GM19193 (cell line): ENCODE data around the gene MYOM3.

Source experiments
- POLR2A ChIP-seq: IDR thresholded peaks from 4 replicates; pipeline ENCODE4 v1.6.1; 2011; ENCODE audit not compliant: insufficient read depth, insufficient read length; ENCODE audit errors: extremely low read depth

The MYOM3 gene

DNA sequence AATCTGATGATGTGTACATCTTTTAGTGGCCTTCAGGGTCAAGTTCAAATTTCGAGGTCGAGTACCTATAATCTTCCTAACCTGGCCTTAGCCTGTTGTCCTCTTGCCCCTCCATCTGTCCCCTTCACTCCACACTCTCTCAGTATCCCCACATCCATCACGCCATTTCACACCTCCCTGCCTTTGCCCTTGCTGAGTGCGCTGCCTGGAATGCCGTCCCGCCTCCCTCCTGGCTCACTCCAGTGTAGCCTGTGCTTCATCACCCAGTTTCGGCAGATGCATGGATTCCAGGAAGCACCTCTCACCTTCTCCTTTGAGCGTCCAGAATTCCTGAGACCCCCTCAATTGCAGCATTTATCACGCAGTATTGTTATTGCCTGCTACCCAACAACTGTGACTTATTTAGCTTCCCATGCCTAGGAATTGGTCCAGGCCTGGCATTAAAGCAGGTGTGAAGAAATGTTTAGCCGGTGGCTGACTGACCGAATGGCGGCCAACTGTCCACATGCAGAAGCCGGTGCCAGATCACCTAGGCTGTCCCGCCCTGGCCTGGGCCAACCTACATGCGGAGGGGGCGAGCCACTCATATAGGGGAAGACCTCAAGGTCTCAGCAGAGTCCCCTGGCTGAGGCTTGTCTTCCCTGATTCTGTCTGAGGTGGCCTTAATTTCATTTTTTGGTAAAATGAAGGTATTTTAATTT, 34.5 kb downstream of the MYOM3 start:
- TF ChIP-seq POLR2A = no peak

DNA sequence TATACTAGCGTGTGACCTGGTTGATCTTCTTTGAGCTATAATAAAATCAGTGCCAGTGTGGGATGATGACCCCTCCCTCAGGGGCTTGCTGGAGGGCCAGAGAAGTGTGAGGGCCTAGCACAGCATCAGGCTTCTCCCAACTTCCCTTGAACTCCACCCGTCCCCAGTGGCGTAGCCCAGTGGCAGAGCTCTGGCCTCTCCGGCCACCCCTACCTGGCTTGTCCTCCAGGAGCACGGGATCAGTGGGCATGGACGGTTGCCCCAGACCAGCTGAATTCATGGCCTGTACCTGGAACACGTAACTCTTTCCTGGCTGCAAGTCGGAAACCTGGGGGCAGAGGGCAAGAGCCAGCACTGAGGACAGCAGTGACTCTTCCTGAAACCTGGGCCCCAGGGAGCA, 36.0 kb downstream of the MYOM3 start:
- TF ChIP-seq POLR2A = no peak

DNA sequence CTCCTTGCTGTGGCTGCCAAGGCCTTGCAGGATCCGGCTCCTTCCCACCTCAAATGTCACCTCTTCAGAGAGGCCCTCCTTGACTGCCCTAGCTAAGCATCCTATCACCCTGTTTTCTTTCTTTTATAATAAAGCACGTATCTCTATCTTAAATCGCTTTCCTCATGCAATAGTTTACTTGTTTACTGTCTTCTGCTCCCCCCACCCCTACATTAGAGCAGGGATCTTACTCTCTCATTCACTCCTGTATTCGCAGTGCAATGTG, 36.4 kb downstream of the MYOM3 start:
- TF ChIP-seq POLR2A = no peak

DNA sequence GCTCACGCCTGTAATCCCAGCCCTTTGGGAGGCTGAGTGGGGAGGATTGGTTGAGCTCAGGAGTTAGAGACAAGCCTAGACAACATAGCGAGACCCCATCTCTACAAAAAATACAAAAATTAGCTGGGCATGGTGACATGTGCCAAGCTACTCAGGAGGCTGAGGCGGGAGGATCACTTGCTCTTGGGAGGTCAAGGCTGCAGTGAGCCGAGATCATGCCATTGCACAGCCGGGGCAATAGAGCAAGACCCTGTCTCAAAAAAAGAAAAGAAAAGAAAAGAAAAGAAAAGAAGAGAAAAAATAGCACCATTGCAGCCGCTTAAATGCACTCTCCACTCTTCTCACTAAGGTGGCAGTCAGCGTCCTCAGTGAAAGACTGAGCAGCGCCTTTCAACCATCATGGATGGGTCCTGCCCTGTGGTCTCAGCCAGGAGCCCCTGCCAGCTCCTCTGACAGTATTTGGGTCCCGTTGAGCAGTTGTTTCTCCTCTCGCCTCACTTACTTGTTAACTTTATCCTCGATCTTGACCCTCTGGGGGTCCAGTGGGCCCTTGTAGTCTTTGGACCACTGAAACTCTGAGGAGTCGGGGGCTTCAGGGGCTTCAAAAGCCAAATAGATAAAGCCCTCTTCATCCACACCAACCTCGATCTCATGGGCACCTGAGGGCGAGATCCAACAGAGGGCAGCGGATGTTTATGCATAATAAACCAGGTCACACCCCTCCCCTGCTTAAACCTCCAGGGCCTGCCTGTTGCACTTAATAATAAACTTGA, 36.9 kb downstream of the MYOM3 start:
- no peak for TF ChIP-seq POLR2A

DNA sequence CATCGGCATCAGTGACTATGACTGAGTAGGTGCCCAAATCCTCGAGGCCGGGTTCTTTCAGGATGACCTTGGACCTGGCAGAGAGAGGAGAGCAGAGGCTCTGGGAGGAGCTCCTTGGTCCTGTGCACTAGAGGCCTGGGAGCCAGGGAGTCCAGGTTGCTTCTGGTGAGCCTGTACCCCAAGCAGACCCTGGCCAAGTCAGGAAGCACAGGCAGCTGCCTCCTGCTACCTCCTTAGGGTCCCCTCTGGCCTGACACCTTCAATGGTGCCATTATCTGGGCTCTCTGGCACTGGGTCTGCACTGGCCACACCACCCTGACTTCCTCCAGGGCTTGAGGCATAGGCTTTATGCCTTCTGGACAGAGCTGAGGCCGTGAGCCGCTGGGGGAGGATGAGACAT, 37.7 kb downstream of the MYOM3 start:
- TF ChIP-seq POLR2A = no peak

DNA sequence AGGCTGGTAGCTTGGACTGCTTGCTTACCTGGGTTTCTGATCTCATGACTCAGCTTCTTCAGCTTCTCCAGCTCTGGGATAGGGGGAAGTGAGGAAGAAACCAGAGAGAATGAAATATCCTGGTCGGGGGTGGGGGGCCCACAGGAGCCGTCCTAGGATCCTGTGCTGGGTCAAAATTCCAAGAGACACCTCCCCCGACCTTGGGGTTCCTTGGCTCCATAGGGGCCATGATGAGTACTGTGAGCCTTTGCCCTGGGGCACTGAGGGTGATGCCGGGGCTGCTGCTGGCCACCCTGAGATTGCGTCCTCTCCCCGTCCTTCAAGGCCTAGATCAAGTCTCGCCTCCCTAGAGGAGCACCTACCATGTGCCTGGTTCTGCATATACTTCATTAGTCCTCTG, 40.0 kb downstream of the MYOM3 start:
- TF ChIP-seq POLR2A = no peak

DNA sequence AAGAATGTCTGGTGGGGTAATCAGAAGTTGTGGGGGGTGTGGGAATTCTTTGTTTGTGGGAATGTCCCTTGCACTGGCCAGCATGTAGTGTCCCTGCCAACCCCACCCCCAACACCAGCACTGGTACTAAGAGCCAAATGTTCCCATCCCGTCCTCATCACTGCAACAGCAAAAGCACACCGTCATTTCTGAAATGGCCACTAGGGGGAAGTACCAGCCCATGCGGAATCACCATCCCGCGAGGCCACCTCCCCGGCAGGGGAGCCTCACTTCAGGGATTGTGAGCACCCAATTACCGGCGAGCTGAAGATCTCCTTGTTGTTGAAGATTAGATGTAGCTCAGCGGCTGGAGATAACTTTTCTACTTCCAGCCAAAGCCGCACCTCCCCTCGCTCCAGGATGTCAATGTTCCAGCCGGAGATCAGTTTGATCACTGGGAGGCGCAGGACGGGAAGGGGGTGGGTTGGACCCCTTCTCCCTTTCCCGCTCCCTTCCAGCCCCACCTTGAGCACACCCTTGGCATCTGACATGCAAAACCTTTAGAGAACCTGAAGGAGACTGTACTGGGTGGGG, 41.0 kb downstream of the MYOM3 start:
- TF ChIP-seq POLR2A = no peak

DNA sequence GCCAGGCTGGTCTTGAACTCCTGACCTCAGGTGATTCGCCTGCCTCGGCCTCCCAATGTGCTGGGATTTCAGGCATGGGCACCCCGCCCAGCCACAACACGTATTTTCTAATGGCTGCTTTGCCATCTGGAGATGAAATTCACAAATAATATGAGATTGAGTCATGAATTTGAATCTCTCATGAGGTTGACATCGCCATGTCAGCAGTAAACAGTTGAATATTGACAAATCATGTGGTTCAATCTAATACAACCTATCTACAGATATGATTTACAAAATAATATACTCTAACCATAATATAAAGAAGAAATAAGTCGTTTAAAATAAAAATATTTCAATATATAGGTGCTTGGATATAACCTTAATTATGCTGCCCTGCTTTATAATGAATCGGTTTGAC, 42.1 kb downstream of the MYOM3 start:
- TF ChIP-seq POLR2A = no peak

DNA sequence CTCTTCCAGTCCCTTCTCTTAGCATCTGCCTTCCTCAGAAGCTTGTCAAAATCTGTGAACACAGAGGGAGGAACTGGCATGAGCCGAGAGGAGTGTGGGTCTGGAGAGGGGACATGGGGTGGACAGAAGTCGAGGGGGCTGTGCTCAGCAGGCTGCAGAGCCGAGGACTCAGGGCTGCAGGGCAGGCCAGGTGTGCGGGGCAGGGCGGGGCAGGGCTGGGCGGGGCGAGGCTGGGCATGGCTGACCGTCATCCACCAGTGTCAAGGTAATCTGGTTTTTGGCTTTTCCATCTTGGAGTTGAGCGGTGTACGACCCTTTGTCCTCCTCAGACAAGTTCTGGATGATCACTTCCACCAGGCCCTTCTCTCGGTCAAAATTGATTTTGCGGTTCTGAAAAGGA, 44.0 kb downstream of the MYOM3 start:
- TF ChIP-seq POLR2A = no peak

DNA sequence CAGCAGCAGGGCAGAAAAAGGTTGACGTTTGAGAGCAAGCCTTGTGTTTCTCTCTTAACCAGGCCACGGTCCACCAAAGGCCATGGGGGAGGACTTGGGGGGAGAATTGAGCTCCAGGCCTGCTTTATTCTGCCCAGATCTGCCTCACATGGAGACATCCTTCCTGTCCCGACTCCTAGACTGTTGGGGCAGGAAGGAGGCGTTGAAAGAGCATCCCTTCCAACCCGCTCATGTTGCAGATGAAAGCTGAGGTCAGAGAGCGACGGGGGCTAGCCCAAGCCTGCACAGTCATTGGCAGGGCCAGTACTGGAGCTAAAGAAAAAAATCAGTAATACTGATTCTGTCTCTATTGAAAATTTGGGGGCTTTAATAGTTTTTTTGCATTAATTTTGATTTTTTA, 46.6 kb downstream of the MYOM3 start:
- no peak for TF ChIP-seq POLR2A

DNA sequence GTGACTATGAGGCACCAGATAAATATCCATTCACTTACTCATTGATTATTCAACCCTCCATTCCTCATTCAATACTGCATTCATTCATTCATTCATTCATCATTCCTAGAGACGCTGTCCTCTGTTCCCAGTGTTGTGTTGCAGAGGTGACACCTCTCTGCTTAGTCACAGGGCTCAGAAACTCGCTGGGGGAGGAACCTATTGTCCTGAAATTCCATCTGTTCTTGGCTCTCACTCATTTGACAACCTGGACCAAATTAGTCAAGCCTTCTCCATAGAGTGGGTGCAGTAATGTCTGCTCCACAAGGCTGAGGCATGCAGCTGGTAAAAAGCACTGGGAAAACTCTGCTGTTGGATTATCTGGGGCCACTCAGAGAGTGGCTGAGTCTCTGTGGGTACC, 49.7 kb downstream of the MYOM3 start:
- TF ChIP-seq POLR2A = no peak

DNA sequence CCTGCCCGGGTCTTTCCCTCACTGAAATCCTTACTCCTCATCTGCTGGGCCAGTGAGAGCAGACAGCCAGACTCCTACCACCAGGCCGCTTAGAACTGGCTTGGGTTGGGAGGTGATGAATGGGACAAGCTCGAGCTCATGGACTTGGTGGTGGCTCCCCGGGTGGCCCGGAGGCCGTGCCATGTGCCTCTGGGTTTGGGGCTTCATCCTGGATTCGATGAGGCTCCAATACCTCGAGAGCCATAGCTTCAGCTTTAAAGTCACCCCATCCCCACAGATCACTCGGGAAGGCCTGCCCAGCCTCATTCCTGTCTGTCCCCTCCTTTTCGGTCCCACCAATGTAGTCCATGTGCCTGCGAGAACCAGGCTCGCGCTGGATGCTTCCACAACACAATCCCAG, 51.5 kb downstream of the MYOM3 start:
- TF ChIP-seq POLR2A = no peak

DNA sequence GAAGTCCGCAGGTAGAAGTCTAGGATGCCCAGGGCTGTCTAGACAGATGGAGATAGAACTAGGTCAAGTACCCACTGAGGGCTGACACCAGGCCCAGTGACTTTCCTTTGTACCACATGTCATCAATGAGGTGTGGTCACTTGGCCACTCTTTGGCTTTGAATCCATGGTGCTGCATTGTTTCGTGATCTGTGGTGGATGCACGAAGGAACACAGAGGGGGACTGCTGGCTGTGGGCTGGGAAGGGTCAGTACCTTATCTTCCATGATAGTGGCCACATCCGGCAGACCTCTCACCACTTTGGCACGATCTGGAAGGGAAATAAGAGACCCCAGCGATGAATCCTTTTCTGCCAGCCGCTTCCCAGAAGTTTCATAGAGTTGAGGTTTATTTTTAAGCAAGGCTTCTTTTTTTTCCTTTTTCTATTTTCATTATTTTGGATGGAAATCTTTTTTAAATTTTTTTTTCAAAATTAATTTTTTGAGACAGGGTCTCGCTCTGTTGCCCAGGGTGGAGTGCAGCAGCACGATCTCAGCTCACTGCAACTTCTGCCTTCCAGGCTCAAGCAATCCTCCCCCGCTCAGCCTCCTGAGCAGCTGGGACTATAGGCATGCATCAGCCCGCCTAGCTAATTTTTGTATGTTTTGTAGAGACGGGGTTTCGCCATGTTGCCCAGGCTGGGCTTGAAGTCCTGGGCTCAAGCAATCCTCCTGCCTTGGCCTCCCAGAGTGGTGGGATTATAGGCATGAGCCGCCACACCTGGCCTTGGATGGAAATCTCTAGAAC, 53.1 kb downstream of the MYOM3 start:
- no peak for TF ChIP-seq POLR2A

DNA sequence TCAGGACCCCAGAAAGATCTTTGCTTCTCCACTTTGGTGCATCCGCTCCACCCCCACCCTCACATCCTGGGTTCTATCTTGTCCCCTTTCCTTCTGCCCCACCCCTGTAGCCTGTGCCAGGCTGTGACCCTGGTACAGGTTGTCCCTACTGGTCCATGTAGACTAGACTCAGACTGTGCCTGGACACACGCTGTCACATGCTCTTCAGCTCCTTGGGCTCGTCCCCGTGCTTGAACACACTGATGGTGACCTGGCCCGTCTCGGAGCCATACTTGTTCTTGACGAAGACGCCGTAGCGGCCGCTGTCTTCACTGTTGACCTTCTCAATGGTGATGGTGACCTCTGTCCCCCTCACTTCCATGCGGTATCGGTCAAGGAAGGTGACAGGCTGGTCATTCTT, 54.8 kb downstream of the MYOM3 start:
- TF ChIP-seq POLR2A = no peak

DNA sequence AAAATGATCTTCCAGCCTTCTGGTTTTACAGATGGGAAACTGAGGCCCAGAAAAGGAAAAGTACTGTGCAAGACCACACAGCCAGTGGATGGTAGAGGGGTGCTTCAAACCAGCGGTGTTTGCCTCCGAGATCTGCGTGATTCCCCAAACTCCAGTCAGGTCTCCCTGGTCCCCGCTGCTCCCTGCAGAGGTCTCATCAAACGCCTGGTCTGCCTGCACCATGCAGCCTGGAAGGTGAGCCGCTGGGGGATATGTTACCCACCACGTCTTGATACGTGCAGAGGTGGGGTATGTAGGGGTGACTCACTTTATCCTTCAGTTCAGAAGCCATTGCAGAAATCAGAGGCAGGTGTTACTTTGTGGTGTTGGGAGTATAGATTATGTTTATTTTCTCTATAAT, 56.3 kb downstream of the MYOM3 start:
- no peak for TF ChIP-seq POLR2A
